ENCODE results near the gene ACADVL.
A peak's percentile ranks its signal among the peaks of the same experiment; 100 is the strongest.

The ACADVL gene

DNA sequence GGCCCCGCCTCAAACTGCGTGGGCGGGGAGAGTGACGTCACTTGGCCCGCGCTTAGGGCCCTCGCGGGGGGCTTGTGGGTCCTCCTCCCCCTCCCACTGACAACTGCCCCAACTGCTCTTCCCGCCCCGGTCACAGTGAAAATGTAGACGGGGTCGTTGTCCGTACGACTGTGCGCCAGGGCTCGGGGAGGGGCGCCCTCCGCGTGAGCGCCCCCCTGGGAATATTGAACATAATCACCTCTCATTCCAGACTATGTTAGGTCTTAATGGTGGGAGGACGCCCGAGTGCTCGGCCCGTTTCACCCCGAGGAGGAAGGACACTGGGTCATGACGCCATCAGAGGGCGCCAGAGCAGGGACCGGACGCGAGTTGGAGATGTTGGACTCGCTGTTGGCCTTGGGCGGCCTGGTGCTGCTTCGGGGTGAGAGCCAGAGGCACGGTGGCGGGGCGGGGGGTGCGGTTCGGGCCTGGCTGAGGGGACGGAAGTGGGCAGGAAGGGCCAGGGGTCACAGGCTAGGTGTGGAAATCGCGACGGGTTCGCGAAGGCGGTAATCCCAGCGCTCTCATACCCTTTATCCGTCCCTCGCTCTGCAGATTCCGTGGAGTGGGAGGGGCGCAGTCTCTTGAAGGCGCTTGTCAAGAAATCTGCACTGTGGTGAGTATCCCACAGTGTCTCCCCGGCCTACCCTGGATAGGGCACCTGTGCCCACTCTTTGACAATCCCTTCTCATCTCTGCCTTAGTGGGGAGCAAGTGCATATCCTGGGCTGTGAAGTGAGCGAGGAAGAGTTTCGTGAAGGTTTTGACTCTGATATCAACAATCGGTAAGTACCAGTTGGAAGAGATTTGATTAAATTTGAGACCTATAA lies 32.7 kb downstream of the ACADVL start, which contains the start of gene ELP5:
TSS of gene ELP5 (plus strand) at position 40 of the 868 bp plus-strand sequence. CDS start at position 376, 336 bp downstream.
- DNase-seq: peak; percentile 62 to 93 (median 81)

DNA sequence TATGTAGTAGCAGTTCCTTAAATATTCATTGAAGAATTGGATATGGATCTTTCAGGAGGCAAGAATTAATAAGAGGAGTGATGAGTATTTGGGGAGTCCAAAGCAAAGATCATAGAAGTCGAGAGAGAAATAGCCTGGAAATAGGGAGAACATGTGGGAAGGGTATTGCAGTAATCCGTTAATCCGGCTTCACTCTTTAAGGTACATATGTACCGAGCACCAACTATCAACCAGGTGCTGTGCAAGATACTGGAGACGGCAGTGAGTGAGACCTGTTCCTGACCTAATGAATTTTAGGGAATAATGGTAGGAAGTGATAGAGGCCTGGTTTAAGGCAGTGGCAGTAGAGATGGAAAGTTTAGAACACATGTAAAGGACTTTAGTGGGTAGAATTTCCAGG lies 33.3 kb downstream of the ACADVL start:
- DNase-seq: no peak

DNA sequence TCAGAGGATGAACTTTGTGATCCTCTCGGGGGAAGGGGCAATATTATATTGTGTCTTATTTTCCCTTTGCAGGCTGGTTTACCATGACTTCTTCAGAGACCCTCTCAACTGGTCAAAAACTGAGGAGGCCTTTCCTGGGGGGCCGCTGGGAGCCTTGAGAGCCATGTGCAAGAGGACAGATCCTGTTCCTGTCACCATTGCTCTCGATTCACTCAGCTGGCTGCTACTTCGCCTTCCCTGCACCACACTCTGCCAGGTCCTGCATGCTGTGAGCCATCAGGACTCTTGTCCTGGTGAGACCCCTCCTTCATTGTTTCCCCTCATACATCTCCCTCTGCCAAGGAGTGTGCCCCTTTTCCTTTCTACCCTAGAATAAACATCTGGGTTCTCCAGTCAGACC lies 34.8 kb downstream of the ACADVL start:
- DNase-seq: no peak

DNA sequence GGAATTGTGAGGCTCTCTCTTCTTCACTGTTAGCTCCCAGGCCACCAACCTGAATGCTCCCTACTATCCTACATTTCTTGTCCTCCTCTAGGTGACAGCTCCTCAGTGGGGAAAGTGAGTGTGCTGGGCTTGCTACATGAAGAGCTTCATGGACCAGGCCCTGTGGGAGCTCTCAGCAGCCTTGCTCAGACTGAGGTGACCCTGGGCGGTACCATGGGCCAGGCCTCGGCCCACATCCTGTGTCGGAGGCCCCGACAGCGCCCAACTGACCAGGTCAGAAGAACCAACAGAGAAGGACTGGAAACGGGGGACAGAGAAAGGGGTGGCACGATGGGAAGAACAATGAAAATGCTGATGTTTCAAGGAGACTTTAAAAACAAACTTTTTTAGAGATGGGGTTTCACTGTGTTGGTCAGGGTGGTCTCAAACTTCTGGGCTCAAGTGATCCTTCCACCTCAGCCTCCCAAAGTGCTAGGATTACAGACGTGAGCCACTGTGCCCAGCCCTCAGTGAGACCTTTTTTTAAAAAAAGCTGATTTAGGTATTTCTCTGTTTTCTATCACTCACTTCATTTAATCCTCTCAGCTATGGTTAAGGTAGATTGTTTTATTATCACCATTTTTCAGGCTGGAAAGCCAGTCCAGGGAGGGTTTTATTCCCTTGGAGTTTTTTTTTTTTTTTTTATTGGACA lies 37.2 kb downstream of the ACADVL start:
- no peak for DNase-seq

DNA sequence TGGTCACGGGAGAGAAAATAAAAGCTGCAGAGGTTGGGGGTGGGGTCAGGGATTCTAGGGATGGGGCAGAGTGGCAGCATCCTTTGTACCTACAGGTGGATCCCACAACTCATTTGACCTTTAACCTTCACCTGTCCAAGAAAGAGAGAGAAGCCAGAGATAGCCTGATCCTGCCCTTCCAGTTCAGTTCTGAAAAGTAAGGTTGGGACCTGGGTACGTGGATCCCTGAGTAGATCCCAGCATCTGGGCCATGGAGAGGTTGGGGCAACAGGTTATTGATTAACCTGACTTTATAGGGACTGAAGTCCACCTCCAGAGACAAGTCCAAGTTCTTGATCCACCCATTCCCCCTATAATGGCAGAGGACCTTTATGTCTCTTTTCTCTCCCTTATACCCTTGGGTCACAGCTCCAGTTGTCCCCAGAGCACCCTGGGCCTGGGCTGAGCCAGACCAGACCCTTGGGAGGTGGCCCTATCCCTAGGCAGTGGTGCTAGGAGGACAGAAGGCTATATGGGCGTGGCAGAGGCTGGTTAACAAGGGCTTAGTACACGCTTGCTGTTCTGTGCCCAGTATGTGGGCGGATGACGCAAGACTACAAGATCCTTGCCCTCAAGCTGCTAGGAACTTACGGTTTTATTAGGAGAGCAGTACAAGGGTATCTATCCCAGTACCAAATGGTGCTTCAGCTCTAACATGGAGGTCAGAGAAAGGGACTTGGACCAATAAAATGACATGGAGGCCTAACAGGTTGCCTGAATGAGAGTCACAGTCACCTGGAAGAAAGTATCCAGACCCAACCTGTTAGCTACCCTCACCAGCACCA lies 39.2 kb downstream of the ACADVL start:
- no peak for DNase-seq

DNA sequence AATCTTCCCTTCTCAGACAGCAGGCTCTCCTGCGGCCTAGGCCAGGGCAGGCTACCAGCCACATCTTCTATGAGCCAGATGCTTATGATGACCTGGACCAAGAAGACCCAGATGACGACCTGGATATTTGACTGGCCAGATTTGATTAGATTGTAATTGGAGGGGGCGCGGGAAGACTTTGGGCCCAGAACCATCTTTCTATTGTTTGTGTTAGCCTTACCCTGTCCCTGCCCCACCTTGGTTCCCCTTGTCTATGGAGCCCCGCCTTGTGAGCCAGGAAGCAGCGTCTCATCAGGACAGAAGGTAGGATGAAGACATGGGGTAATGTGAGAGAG lies 39.8 kb downstream of the ACADVL start:
- DNase-seq: no peak

DNA sequence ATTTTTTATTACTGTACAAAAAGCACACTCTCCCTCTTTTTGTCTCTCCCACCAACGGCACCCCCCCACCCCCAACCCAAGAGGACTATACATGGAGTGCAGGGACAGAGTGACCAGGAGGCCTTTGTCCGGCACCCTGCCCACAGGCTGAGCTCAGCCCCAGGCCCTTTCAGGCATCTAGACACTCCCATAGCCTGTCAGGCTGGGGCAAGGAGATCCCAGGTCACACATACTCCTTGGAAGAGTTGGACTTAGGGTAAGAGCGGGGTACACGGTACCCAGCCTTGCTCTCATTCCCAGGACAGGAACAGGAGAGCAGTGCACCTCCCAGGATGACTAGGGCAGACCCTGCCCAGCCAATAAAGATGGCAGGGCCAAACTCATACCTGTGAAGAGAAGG lies 40.4 kb downstream of the ACADVL start:
- DNase-seq: no peak

DNA sequence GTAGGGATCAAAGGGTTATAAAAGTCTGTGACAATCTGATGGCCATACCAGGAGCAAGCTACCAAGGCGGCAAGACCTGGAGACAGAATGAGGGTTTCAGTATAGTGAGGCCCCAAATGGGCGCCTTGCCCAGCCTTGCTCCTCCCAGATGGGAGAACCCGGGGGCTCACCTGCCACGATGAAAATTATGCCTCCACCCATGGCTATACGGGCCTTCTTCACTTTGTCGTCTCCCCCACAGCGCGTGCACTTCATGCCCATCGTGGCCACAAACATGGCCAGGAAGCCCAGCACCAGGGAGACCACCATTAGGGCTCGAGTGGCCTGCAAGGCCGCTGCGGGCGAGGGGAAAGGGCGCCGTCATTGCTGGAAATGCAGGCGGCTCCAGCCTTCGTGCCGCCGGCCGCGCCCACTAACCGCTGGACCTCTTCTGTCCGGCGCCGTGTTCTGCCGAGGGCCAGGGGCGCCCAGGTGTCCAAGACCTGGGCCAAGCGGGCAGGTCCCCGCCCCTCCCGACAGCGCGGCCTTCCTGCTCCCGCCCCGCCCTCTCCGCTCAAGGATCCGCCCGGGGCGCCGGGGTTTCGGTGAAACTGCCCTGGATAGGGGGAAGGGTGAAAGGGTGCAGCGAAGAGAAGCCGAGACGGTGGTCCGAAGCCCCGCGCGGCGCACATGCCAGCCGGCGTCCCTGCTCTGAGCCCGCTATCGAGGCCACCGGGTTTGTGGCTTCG lies 41.1 kb downstream of the ACADVL start:
- peak in 2 of 5 experiments; percentile 23 to 30 for DNase-seq

DNA sequence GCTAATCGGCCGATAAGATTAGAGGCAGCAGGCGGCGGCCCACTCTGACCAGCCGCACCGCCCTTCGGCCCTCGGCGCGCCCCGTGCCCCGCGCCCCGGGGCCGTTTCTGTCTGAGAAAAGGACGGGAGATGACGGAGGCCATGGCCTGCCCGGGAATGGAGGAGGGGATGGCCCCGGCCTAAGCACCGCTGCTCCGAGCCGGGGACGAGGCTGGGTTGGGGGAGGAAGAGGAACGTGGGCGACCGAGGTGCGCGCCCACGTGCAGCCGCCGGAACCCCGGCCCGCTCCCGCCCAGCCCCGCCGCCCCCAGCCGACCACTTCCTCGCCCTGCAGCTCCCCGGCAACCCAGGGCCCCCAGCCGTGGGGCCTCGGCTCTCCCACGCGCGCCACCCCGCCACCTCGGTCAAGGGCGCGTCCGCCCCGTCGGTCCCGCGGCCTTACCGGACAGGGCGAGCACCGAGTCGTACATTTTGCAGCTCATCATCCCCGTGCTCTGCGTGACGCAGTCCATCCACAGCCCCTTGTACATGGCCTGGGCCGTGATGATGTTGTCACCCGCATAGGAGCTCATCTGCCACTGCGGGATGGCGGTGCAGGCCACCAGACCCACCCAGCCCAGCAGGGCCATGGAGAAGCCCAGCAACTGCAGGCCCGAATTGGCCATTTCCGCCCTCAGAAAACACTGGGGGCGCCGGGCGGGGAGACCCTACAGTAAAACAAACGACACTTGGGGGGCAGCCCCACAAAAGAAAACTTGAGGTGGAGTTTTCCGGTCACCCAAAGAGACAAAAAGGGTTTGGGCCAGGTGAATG lies 41.8 kb downstream of the ACADVL start:
- peak in 3 of 5 experiments; percentile 10 to 48 (median 22) for DNase-seq

DNA sequence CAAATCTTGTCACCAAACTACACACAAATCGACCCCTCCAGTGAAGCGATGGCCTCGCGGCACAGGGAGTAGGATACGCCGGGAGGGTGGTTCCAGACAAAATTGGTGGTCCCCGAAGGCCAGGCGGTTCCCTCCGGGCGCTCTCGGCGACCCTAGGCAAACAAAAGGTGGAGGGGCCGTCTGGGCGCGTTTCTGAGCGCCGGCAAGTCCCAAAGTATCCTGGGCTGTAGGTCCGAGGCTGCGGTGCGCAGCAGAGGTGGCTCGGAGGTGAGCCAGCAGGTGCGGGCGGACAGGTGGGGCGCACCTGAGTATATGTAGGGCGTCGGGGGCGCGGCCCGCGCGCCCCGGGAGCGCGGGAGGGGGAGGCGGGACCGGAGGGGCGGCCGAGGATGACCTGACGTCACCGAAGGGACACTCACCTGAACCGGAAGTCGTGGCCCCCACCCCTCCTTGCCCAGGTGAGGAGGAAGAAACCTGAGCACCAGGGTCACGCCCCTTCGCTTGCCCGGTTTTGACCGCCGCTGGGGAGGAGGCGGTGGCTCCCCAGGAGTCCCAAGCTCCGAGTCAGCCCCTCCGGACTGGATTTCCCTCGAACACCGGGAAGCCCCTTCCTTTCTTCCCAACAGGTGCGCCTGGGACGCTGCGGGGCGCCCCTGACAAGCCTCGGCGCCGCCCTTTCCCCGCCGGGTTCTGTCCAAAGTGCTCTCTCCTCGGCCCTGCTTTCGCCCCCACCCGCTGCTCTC lies 42.6 kb downstream of the ACADVL start, which contains the start of gene CLDN7:
TSS of gene CLDN7 (minus strand) at position 287 of the 743 bp plus-strand sequence. CDS start 435 bp downstream, outside the sequence.
- no peak for DNase-seq

DNA sequence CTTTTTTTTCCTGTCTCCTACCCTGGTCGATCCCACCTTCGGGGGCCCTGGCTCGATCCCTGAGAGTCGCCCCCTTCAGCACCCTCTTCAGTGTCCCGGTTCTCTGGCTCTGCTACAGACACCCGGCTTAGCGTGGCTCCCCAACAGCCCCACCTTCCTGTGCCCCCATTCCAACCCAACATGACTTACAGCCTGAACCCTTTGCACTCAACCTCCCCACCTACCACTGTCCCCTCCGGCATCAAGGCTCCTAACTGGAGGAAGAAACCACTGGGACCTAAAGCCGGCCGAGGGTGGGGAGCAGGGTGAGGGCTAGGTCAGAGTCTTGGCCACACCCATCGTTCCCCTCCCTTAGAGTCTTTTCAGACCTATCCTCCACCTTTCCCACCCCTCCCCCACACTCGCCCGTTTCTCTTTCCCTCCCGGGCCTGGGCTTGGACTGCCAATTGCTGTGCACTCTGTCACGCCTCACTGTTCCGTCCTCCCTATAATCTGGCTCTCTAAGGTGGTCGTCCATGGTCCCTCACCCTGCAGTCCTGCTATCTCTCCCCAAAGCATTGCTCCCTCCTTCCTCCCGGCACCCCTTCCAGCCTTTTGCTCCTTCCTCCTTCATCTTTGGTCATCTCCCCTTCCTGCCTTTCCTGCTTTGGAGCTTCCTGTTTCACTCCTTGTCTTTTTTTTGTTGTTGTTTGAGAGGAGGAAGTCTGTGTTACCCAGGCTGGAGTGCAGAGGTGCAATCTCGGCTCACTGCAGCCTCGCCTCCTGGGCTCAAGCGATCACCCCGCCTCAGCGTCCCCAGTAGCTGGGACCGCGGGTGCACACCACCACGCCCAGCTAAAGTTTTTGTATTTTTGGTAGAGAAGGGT lies 43.4 kb downstream of the ACADVL start:
- no peak for DNase-seq

DNA sequence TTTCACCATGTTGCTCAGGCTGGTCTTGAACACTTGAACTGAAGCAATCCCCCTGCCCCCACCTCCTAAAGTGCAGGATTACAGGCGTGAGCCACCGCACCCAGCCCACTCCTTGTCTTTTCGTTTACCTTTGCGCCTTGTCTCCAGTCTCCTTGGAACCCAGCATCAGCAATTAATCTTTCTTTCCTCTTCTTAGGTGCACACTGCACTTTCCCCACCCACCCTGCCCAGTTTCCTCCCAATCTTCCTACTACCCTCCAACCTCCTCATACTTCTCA lies 44.0 kb downstream of the ACADVL start:
- no peak for DNase-seq

DNA sequence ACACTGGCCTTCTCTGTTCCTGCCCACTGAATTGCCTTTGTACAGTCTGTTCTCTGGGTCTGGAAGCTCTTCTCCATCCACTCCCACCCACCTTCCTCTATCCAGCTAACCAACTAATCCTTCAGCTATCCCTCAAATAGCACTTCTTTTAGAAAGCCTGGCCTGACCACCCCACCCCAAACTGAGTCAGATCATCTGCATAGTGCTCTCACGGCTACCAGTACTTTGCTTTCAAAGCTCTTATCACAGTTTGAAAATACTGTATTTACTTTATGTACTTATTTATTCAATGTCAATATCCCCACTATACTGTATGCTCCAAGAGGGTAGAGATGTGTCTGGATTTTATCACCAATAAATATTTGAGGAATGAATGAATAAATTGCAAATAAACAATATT lies 47.0 kb downstream of the ACADVL start:
- no peak for DNase-seq
